Right atrium auricular region (tissue), 2 donors: ENCODE results near the gene CLEC16A. TPM values are rescaled to one million over a fixed set of nuclear protein-coding genes. Genes with fewer than 3 reads are reported as not detected.
"Not testable (repeated sequence)": the region's sequence is repeated elsewhere in the genome, so short reads cannot be mapped to it uniquely, and the experiment has no call there.

Source experiments
- DNase-seq: peaks from one replicate; pipeline ENCODE4 v3.0.0-alpha.2; 2019; ENCODE audit warnings: low spot score
- H3K27ac ChIP-seq, 2 donors: fragments of 200-600 bp; sonication (generic); 1 replicate in 1 of 2; 2 replicates in 1 of 2; pipeline ENCODE4 v1.5.1; 2016 to 2019
- H3K27me3 ChIP-seq, 2 donors: fragments of 200-600 bp; sonication (generic); one replicate each; pipeline versions ENCODE4 v1.5.1 to v1.6.0; 2017 to 2019
- H3K36me3 ChIP-seq: fragments of 200-600 bp; sonication (generic); one replicate; pipeline ENCODE4 v1.5.1; 2016
- H3K4me1 ChIP-seq, 2 donors: fragments of 200-600 bp; sonication (generic); one replicate each; pipeline versions ENCODE4 v1.5.1 to v1.6.0; 2017 to 2019
- H3K4me3 ChIP-seq, 2 donors: fragments of 200-600 bp; sonication (generic); 1 replicate in 1 of 2; 2 replicates in 1 of 2; pipeline ENCODE4 v1.5.1; 2017 to 2019; ENCODE audit warnings: mild to moderate bottlenecking in 1 of 2, moderate library complexity in 1 of 2
- H3K9me3 ChIP-seq, 2 donors: fragments of 200-600 bp; sonication (generic); one replicate each; pipeline ENCODE4 v1.5.1; 2019
- CTCF ChIP-seq, 2 donors: fragments of 200-600 bp; sonication (generic); IDR thresholded peaks; one replicate each; pipeline ENCODE4 v1.5.1; 2019; ENCODE audit warnings: antibody characterized with exemption in 2 of 2
- total RNA-seq, 2 donors: library from RNA; depleted of rRNA; stranded (reverse); fragments of >200 nt; gene quantifications; one replicate each; pipeline ENCODE4 v1.1.0, GENCODE V29; 2016

CLEC16A gene
- total RNA-seq, 2 donors from 2014 or later = 24.1 to 49.0 TPM

GRCh38 chr16:11099672-11100205 is 155.4 kb downstream of the CLEC16A start:
- Histone ChIP-seq H3K4me1 (peaks cover 0 to 53% of the 10 kb centered on the region in 2 donors), H3K9me3 (no peaks in the 10 kb centered on the region), H3K4me3 (no peak overlapping the region), H3K27me3 (no peaks in the 10 kb centered on the region), H3K36me3 (no peaks in the 10 kb centered on the region), H3K27ac (peak overlapping the region; percentile 20 to 59)
- no peak for TF ChIP-seq CTCF (IDR thresholded peaks at IDR 0.05)
- no peak for DNase-seq

GRCh38 chr16:11100239-11100750 is 155.9 kb downstream of the CLEC16A start:
- Histone ChIP-seq H3K36me3 (no peaks in the 10 kb centered on the region), H3K9me3 (no peaks in the 10 kb centered on the region), H3K27ac (peak overlapping the region; percentile 20 to 59), H3K27me3 (no peaks in the 10 kb centered on the region), H3K4me3 (no peak overlapping the region), H3K4me1 (peaks cover 0 to 58% of the 10 kb centered on the region in 2 donors)
- peak; percentile 81 for DNase-seq
- peak in 1 of 2 donors; percentile 37 for TF ChIP-seq CTCF (IDR thresholded peaks at IDR 0.05)

- Histone ChIP-seq H3K36me3 (no peaks in the 10 kb centered on the region), H3K9me3 (no peaks in the 10 kb centered on the region), H3K4me3 (no peak overlapping the region), H3K27ac (peak overlapping the region; percentile 20 to 59), H3K27me3 (no peaks in the 10 kb centered on the region), H3K4me1 (peaks cover 0 to 65% of the 10 kb centered on the region in 2 donors)
- no peak for DNase-seq
- TF ChIP-seq CTCF (IDR thresholded peaks at IDR 0.05) = no peak
Measured at GRCh38 chr16:11101283-11101682, 156.9 kb downstream of the CLEC16A start.

- Histone ChIP-seq H3K4me3 (no peak overlapping the region), H3K27ac (peak overlapping the region; percentile 44 to 47), H3K27me3 (no peaks in the 10 kb centered on the region), H3K4me1 (peaks cover 0 to 71% of the 10 kb centered on the region in 2 donors), H3K9me3 (no peaks in the 10 kb centered on the region), H3K36me3 (no peaks in the 10 kb centered on the region)
- DNase-seq = no peak
- TF ChIP-seq CTCF (IDR thresholded peaks at IDR 0.05) = peak in 1 of 2 donors; percentile 44
Measured at GRCh38 chr16:11101695-11102522, 157.5 kb downstream of the CLEC16A start.

GRCh38 chr16:11102523-11102898 is 158.1 kb downstream of the CLEC16A start:
- no peak overlapping the region for H3K4me3 ChIP-seq
- peaks cover 0 to 75% of the 10 kb centered on the region in 2 donors for H3K4me1 ChIP-seq
- H3K27me3 ChIP-seq = no peaks in the 10 kb centered on the region
- no peaks in the 10 kb centered on the region for H3K9me3 ChIP-seq
- no peak for TF ChIP-seq CTCF (IDR thresholded peaks at IDR 0.05)
- peak overlapping the region; percentile 44 to 47 for H3K27ac ChIP-seq
- H3K36me3 ChIP-seq = no peaks in the 10 kb centered on the region
- no peak for DNase-seq

- not testable (repeated sequence) for H3K27me3 ChIP-seq, DNase-seq, H3K9me3 ChIP-seq, H3K4me3 ChIP-seq, H3K36me3 ChIP-seq
- Histone ChIP-seq H3K27ac (peak overlapping the region in 1 of 2 donors; percentile 47), H3K4me1 (peaks cover 0 to 83% of the 10 kb centered on the region in 2 donors)
Measured at GRCh38 chr16:11103301-11103700, 158.9 kb downstream of the CLEC16A start.
